ENCODE data around the gene ATP5F1E.

The ATP5F1E gene

GRCh38 chr20:59073582-59073981 lies 41.4 kb upstream of the ATP5F1E start:
- no peaks in the 10 kb centered on the region for H3K36me3 Mint-ChIP-seq (ENCODE audit: low read depth)
- H3K27me3 Mint-ChIP-seq (ENCODE audit: low read depth, poor library complexity): peaks cover 30% of the 10 kb centered on the region
- no peaks in the 10 kb centered on the region for H3K9me3 Mint-ChIP-seq
- TF ChIP-seq CTCF (IDR thresholded peaks at IDR 0.05): no peak
- no peak for DNase-seq
- no peaks in the 10 kb centered on the region for H3K4me1 Mint-ChIP-seq
- no peak overlapping the region for H3K27ac Mint-ChIP-seq
- no peak overlapping the region for H3K4me3 Mint-ChIP-seq

- H3K4me3 Mint-ChIP-seq: no peak overlapping the region
- no peak for DNase-seq
- H3K36me3 Mint-ChIP-seq (ENCODE audit: low read depth): no peaks in the 10 kb centered on the region
- peaks cover 19% of the 10 kb centered on the region for H3K27me3 Mint-ChIP-seq (ENCODE audit: low read depth, poor library complexity)
- no peak for TF ChIP-seq CTCF (IDR thresholded peaks at IDR 0.05)
- H3K9me3 Mint-ChIP-seq: no peaks in the 10 kb centered on the region
- no peak overlapping the region for H3K27ac Mint-ChIP-seq
- H3K4me1 Mint-ChIP-seq: no peaks in the 10 kb centered on the region
These were observed 39.1 kb upstream of the ATP5F1E start for GRCh38 chr20:59071216-59071615.

GRCh38 chr20:59069026-59069425 lies 36.9 kb upstream of the ATP5F1E start:
- Mint-ChIP-seq H3K36me3 (ENCODE audit: low read depth) (no peaks in the 10 kb centered on the region), H3K27ac (no peak overlapping the region), H3K4me1 (peaks cover under 1% of the 10 kb centered on the region), H3K4me3 (no peak overlapping the region), H3K9me3 (no peaks in the 10 kb centered on the region), H3K27me3 (ENCODE audit: low read depth, poor library complexity) (peaks cover 7% of the 10 kb centered on the region)
- no peak for DNase-seq
- TF ChIP-seq CTCF (IDR thresholded peaks at IDR 0.05): no peak

- no peak overlapping the region for H3K27ac Mint-ChIP-seq
- peaks cover 5% of the 10 kb centered on the region for H3K4me1 Mint-ChIP-seq
- no peak for DNase-seq
- H3K27me3 Mint-ChIP-seq (ENCODE audit: low read depth, poor library complexity): peaks cover 7% of the 10 kb centered on the region
- H3K36me3 Mint-ChIP-seq (ENCODE audit: low read depth): no peaks in the 10 kb centered on the region
- no peaks in the 10 kb centered on the region for H3K9me3 Mint-ChIP-seq
- no peak for TF ChIP-seq CTCF (IDR thresholded peaks at IDR 0.05)
- no peak overlapping the region for H3K4me3 Mint-ChIP-seq
These were observed 36.4 kb upstream of the ATP5F1E start for GRCh38 chr20:59068534-59068933.

- Mint-ChIP-seq H3K27me3 (ENCODE audit: low read depth, poor library complexity) (peaks cover 6% of the 10 kb centered on the region), H3K4me3 (no peak overlapping the region), H3K4me1 (peaks cover 12% of the 10 kb centered on the region), H3K27ac (no peak overlapping the region), H3K36me3 (ENCODE audit: low read depth) (no peaks in the 10 kb centered on the region), H3K9me3 (no peaks in the 10 kb centered on the region)
- DNase-seq: no peak
- no peak for TF ChIP-seq CTCF (IDR thresholded peaks at IDR 0.05)
These were observed 32.1 kb upstream of the ATP5F1E start for GRCh38 chr20:59064214-59064722.

GRCh38 chr20:59063358-59064213 lies 31.5 kb upstream of the ATP5F1E start:
- H3K4me3 Mint-ChIP-seq: peak overlapping the region; percentile 21
- DNase-seq: no peak
- peaks cover 6% of the 10 kb centered on the region for H3K27me3 Mint-ChIP-seq (ENCODE audit: low read depth, poor library complexity)
- H3K4me1 Mint-ChIP-seq: peaks cover 12% of the 10 kb centered on the region
- H3K36me3 Mint-ChIP-seq (ENCODE audit: low read depth): no peaks in the 10 kb centered on the region
- no peaks in the 10 kb centered on the region for H3K9me3 Mint-ChIP-seq
- TF ChIP-seq CTCF (IDR thresholded peaks at IDR 0.05): no peak
- no peak overlapping the region for H3K27ac Mint-ChIP-seq
